Epithelial cell of proximal tubule (primary cell): ENCODE measurements around the gene TIMM10B. TPM values are rescaled to one million over a fixed set of nuclear protein-coding genes. Genes with fewer than 3 reads are reported as not detected.
A peak's percentile ranks its signal among the peaks of the same experiment; 100 is the strongest.

Source experiments
- DNase-seq: peaks from one replicate; pipeline ENCODE4 v3.0.0-alpha.2; 2011; ENCODE audit warnings: low read depth
- H3K4me3 ChIP-seq: 2 replicates; pipeline ENCODE4 v1.5.1; 2011; ENCODE audit warnings: low read depth, mild to moderate bottlenecking, low read length
- CTCF ChIP-seq: conservative IDR thresholded peaks from 2 replicates; pipeline ENCODE4 v1.5.1; 2012; ENCODE audit warnings: low read depth, mild to moderate bottlenecking, low read length
- total RNA-seq: library from RNA; depleted of rRNA; stranded (reverse); fragments of >200 nt; gene quantifications from 2 replicates; pipeline ENCODE4 v1.2.3, GENCODE V29; 2015

TIMM10B gene
- total RNA-seq, 1 donor from 2014 or later = 27.0 TPM

DNA sequence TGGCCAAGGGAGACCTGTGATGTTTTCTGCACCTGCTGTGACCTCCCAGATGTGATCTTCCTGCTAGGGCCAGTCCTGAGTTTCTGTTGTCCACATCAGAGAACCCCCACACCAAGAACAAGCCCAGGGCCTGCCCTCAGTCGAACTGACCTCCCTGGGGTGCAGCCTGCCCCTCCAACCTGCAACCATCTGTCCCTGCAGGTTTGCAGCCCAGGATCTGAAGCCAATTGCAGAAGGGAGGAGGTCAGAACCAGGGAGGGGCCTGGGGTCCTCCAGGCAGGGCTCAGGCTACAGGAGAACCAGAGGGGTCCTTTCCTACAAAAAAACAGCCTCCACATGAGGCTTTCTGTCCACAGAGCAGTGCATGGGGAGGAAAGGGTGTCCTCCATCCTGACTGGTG is 8.4 kb upstream of the TIMM10B start:
- DNase-seq = no peak
- no peak for TF ChIP-seq CTCF
- peak overlapping the region; percentile 93 for H3K4me3 ChIP-seq

DNA sequence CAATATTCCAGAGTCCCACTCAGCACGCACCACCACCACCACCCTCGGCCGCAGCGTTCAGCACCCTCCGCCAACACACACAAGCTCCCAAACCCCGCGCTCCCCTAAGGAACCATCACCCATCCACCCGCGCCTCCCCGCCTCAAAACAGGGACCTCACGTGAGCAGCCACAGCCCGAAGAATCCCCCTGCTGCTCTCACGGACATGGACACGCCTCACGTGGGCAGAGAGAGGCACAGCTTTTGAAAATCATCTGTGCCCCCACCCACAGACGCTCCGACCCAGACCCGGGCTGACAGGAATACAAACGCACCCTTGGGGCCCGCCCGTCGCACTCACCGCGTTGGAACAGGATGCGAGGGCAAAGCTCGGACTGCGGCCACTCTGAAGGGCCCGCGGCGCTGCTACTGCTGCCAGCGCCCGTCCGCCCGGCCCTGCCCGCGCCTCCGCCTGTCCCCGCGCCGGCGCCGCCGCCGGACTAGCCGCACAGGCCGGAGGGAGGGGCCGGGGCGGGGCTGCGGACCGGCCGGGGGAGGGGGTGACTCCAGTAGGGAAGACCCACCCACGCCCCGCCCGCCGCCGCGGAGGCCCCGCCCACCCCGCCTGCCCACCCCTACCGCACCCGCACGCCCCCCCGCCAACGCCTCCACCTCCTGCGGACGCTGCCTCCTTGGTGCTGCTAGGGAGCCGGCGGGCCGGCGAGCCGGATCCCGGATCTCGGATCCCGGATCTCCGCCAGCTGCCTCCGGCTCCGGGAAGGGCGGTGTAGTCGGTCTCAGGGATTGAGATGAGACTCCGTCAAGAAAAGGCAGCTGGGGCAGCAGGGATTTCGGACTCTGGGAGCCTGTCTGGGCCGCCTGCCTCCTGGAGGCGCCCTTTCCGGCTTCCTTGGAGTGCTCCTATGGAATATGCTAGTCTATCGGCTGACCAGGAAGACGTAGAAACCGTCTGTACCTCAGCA is 7.6 kb upstream of the TIMM10B start, which contains the start of gene TRIM3:
TRIM3 (minus strand) TSS at position 491 of the 962 bp plus-strand sequence. CDS start 8,246 bp downstream, outside the sequence.
- TF ChIP-seq CTCF = peak; percentile 43
- peak; percentile 13 for DNase-seq
- peak within 1 kb of the TSS; percentile 93 for H3K4me3 ChIP-seq

DNA sequence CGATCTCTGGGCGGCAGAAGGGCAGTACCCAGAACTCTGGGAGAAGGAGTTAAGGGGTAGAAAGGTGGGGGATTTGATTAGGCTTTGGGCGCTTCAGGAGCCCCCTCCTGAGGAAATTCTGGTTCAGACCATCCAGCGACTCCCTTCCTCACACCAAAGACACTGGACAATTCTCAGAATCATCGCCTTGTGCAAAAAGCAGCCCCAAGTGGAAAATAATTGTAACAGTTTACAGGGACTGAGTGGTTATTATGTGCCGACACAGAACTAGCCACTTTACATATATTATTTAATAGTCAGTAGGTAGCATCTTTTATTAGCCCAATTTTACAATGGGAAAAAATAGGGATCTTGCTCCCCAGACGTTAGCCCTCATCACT is 6.9 kb upstream of the TIMM10B start:
- TF ChIP-seq CTCF = no peak
- DNase-seq = no peak
- peak overlapping the region; percentile 74 for H3K4me3 ChIP-seq

- no peak overlapping the region for H3K4me3 ChIP-seq
- DNase-seq = no peak
- no peak for TF ChIP-seq CTCF
Observed at GRCh38 chr11:6474806-6475500, 6.3 kb upstream of the TIMM10B start.

DNA sequence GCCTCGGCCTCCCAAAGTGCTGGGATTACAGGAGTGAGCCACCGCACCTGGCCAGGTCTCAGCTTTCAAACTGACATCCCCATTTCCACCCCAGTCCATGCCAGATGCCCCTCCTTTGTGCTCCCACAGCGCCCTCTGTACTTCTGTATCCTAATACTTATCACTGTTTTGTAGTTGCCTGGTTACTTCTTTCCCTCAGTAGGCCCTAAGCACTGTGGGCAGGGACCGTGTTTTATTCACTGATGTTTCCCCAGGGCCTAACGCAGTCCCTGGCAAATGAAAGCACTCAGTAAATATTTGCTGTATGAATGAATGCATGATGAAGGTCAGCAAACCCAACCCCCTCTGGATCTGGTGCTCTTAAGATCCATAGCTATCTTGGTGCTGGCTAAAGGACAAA is 5.4 kb upstream of the TIMM10B start:
- TF ChIP-seq CTCF = peak; percentile 25
- no peak overlapping the region for H3K4me3 ChIP-seq
- no peak for DNase-seq

- no peak for DNase-seq
Observed at GRCh38 chr11:6476571-6476970, 4.7 kb upstream of the TIMM10B start.

More at GRCh38 chr11:6476571-6476970, 4.7 kb upstream of the TIMM10B start:
- H3K4me3 ChIP-seq = no peak overlapping the region
- no peak for TF ChIP-seq CTCF
